HEK293 (cell line): Measurements from ENCODE around the gene RNASE4.
A peak's percentile ranks its signal among the peaks of the same experiment; 100 is the strongest.

ENCODE experiments used
- CTCF ChIA-PET: fragments of 350-600 bp; formaldehyde crosslinking; extraction: SDS; loops from one replicate; lab custom pipeline; 2021; ENCODE audit warnings: antibody characterized with exemption; lab: Yijun Ruan, JAX
- POLR2A ChIA-PET: fragments of 300-600 bp; formaldehyde crosslinking; extraction: SDS; loops from one replicate; lab custom pipeline; 2020; ENCODE audit warnings: antibody characterized with exemption, inconsistent platforms; lab: Yijun Ruan, JAX
- H3K27ac ChIP-seq: fragments of 200-500 bp; sonication (Bioruptor generic); 2 replicates; pipeline ENCODE4 v1.5.1; 2014; ENCODE audit warnings: low read depth, low read length, control low read depth, inconsistent platforms; ENCODE audit errors: extremely low read depth
- H3K36me3 ChIP-seq, 2 experiments: fragments of 200-500 bp in 1 of 2; sonication (Bioruptor generic) in 1 of 2; 1 replicate in 1 of 2; 2 replicates in 1 of 2; pipeline ENCODE4 v1.5.1; 2014 to 2017; ENCODE audit warnings: inconsistent platforms in 2 of 2, low read length in 2 of 2; ENCODE audit not compliant: control insufficient read depth in 2 of 2, insufficient read depth in 1 of 2
- H3K4me1 ChIP-seq: fragments of 200-500 bp; sonication (Bioruptor generic); 2 replicates; pipeline ENCODE4 v1.5.1; 2014; ENCODE audit warnings: mild to moderate bottlenecking, low read length, inconsistent platforms; ENCODE audit not compliant: control insufficient read depth, insufficient read depth
- H3K4me3 ChIP-seq: 2 replicates; pipeline ENCODE4 v1.5.1; 2011; ENCODE audit warnings: low read depth, mild to moderate bottlenecking, control low read depth, low read length, moderate library complexity
- H3K9me3 ChIP-seq: fragments of 200-500 bp; sonication (Bioruptor generic); 2 replicates; pipeline ENCODE4 v1.5.1; 2014; ENCODE audit warnings: low read depth, low read length, inconsistent platforms; ENCODE audit not compliant: control insufficient read depth, insufficient read depth
- IKZF3 ChIP-seq: fragments of 450-650 bp; IDR thresholded peaks from 2 replicates; pipeline ENCODE4 v1.5.0; 2018; ENCODE audit warnings: missing biosample characterization, mild to moderate bottlenecking, missing genetic modification characterization, moderate library complexity
- KLF9 ChIP-seq: fragments of 450-650 bp; formaldehyde crosslinking; IDR thresholded peaks from 2 replicates; pipeline ENCODE4 v1.5.1; 2016; ENCODE audit warnings: missing biosample characterization, missing genetic modification characterization, low read depth
- PRDM1 ChIP-seq: fragments of 450-650 bp; formaldehyde crosslinking; IDR thresholded peaks from 2 replicates; pipeline ENCODE4; 2016; ENCODE audit warnings: missing biosample characterization, missing genetic modification characterization
- ZBTB20 ChIP-seq: fragments of 450-650 bp; formaldehyde crosslinking; IDR thresholded peaks from 2 replicates; pipeline ENCODE4 v1.5.1; 2016; ENCODE audit warnings: missing biosample characterization, missing genetic modification characterization
- ZNF157 ChIP-seq: fragments of 450-650 bp; formaldehyde crosslinking; IDR thresholded peaks from 2 replicates; pipeline ENCODE4 v1.5.1; 2016; ENCODE audit warnings: missing biosample characterization, missing genetic modification characterization
- ZNF223 ChIP-seq: fragments of 450-650 bp; formaldehyde crosslinking; IDR thresholded peaks from 2 replicates; pipeline ENCODE4 v1.5.1; 2016; ENCODE audit warnings: missing biosample characterization, missing genetic modification characterization
- ZNF341 ChIP-seq: fragments of 450-650 bp; formaldehyde crosslinking; IDR thresholded peaks from 2 replicates; pipeline ENCODE4; 2016; ENCODE audit warnings: low read depth, missing biosample characterization, missing genetic modification characterization
- ZNF362 ChIP-seq: fragments of 450-650 bp; formaldehyde crosslinking; IDR thresholded peaks from 2 replicates; pipeline ENCODE4 v1.5.1; 2016; ENCODE audit warnings: missing biosample characterization, missing genetic modification characterization
- ZNF677 ChIP-seq: fragments of 450-650 bp; IDR thresholded peaks from 2 replicates; pipeline ENCODE4 v1.5.0; 2018; ENCODE audit warnings: missing biosample characterization, mild to moderate bottlenecking, missing genetic modification characterization, moderate library complexity
- ZXDB ChIP-seq: fragments of 450-650 bp; formaldehyde crosslinking; IDR thresholded peaks from 2 replicates; pipeline ENCODE4 v1.5.1; 2016; ENCODE audit warnings: missing biosample characterization, missing genetic modification characterization
- TF ChIP-seq, protein P1 (sequence below): fragments of 450-650 bp; formaldehyde crosslinking; conservative IDR thresholded peaks from 2 replicates; pipeline ENCODE4 v1.5.1; 2016; ENCODE audit warnings: low read depth, missing biosample characterization, missing genetic modification characterization
- TF ChIP-seq, protein P2 (sequence below): fragments of 450-650 bp; formaldehyde crosslinking; IDR thresholded peaks from 2 replicates; pipeline ENCODE4 v1.5.1; 2016; ENCODE audit warnings: missing biosample characterization, missing genetic modification characterization
- TF ChIP-seq, protein P3 (sequence below): fragments of 450-650 bp; formaldehyde crosslinking; IDR thresholded peaks from 2 replicates; pipeline ENCODE4 v1.5.1; 2016; ENCODE audit warnings: missing biosample characterization, missing genetic modification characterization
- TF ChIP-seq, protein P4 (sequence below): fragments of 450-650 bp; formaldehyde crosslinking; IDR thresholded peaks from 2 replicates; pipeline ENCODE4 v1.5.1; 2017; ENCODE audit warnings: missing biosample characterization, missing genetic modification characterization

RNASE4 gene

DNA sequence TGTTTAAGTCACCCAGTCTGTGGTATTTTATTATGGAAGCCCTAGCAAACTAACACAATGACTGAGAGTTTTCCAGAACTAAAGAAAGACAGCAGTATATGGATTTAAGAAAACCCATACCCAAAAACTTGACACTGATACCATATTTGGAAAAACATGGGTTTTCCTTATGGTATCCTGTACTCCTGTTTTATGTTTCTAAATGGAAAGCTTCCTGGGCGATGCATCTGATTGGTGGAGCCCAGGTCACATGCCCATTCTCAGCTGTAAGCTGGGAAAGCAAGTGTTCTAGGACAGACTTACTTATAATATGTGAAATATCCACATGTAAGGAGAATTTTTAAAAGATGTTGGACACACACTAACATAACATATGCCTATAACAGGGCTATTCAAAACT is 4.5 kb upstream of the RNASE4 start:
- H3K9me3 ChIP-seq: no peaks in the 10 kb centered on the region
- H3K4me1 ChIP-seq: no peaks in the 10 kb centered on the region; the same call in 1 of the 2 replicates
- TF ChIP-seq, protein P1, sequence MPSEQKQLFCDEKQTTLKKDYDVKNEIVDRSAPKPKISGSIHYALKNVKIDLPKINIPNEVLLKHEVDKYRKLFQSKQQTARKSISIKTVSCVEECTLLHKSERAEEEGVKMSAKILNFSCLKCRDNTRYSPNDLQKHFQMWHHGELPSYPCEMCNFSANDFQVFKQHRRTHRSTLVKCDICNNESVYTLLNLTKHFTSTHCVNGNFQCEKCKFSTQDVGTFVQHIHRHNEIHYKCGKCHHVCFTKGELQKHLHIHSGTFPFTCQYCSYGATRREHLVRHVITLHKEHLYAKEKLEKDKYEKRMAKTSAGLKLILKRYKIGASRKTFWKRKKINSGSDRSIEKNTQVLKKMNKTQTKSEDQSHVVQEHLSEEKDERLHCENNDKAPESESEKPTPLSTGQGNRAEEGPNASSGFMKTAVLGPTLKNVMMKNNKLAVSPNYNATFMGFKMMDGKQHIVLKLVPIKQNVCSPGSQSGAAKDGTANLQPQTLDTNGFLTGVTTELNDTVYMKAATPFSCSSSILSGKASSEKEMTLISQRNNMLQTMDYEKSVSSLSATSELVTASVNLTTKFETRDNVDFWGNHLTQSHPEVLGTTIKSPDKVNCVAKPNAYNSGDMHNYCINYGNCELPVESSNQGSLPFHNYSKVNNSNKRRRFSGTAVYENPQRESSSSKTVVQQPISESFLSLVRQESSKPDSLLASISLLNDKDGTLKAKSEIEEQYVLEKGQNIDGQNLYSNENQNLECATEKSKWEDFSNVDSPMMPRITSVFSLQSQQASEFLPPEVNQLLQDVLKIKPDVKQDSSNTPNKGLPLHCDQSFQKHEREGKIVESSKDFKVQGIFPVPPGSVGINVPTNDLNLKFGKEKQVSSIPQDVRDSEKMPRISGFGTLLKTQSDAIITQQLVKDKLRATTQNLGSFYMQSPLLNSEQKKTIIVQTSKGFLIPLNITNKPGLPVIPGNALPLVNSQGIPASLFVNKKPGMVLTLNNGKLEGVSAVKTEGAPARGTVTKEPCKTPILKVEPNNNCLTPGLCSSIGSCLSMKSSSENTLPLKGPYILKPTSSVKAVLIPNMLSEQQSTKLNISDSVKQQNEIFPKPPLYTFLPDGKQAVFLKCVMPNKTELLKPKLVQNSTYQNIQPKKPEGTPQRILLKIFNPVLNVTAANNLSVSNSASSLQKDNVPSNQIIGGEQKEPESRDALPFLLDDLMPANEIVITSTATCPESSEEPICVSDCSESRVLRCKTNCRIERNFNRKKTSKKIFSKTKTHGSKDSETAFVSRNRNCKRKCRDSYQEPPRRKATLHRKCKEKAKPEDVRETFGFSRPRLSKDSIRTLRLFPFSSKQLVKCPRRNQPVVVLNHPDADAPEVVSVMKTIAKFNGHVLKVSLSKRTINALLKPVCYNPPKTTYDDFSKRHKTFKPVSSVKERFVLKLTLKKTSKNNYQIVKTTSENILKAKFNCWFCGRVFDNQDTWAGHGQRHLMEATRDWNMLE (tag by site-specific recombination): 0 out of 2 replicates have a peak, but pooled peaks have one; percentile 18
- TF ChIP-seq ZNF341 (tag by site-specific recombination): no peak
- no peak for TF ChIP-seq ZNF677 (tag by site-specific recombination)
- TF ChIP-seq ZNF157 (tag by site-specific recombination): no peak
- peak; percentile 86 for TF ChIP-seq IKZF3 (tag by site-specific recombination)
- no peak for TF ChIP-seq KLF9 (tag by site-specific recombination)
- no peak for TF ChIP-seq PRDM1 (tag by site-specific recombination)
- TF ChIP-seq, protein P2, sequence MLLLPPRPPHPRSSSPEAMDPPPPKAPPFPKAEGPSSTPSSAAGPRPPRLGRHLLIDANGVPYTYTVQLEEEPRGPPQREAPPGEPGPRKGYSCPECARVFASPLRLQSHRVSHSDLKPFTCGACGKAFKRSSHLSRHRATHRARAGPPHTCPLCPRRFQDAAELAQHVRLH (tag by site-specific recombination): peak; percentile 83; the same call in 1 of the 2 replicates
- TF ChIP-seq ZNF223 (tag by site-specific recombination): no peak
- TF ChIP-seq, protein P3, sequence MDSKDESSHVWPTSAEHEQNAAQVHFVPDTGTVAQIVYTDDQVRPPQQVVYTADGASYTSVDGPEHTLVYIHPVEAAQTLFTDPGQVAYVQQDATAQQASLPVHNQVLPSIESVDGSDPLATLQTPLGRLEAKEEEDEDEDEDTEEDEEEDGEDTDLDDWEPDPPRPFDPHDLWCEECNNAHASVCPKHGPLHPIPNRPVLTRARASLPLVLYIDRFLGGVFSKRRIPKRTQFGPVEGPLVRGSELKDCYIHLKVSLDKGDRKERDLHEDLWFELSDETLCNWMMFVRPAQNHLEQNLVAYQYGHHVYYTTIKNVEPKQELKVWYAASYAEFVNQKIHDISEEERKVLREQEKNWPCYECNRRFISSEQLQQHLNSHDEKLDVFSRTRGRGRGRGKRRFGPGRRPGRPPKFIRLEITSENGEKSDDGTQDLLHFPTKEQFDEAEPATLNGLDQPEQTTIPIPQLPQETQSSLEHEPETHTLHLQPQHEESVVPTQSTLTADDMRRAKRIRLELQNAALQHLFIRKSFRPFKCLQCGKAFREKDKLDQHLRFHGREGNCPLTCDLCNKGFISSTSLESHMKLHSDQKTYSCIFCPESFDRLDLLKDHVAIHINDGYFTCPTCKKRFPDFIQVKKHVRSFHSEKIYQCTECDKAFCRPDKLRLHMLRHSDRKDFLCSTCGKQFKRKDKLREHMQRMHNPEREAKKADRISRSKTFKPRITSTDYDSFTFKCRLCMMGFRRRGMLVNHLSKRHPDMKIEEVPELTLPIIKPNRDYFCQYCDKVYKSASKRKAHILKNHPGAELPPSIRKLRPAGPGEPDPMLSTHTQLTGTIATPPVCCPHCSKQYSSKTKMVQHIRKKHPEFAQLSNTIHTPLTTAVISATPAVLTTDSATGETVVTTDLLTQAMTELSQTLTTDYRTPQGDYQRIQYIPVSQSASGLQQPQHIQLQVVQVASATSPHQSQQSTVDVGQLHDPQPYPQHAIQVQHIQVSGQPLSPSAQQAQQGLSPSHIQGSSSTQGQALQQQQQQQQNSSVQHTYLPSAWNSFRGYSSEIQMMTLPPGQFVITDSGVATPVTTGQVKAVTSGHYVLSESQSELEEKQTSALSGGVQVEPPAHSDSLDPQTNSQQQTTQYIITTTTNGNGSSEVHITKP (tag by site-specific recombination): peak; percentile 21; the same call in 1 of the 2 replicates
- TF ChIP-seq, protein P4, sequence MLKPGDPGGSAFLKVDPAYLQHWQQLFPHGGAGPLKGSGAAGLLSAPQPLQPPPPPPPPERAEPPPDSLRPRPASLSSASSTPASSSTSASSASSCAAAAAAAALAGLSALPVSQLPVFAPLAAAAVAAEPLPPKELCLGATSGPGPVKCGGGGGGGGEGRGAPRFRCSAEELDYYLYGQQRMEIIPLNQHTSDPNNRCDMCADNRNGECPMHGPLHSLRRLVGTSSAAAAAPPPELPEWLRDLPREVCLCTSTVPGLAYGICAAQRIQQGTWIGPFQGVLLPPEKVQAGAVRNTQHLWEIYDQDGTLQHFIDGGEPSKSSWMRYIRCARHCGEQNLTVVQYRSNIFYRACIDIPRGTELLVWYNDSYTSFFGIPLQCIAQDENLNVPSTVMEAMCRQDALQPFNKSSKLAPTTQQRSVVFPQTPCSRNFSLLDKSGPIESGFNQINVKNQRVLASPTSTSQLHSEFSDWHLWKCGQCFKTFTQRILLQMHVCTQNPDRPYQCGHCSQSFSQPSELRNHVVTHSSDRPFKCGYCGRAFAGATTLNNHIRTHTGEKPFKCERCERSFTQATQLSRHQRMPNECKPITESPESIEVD (tag by site-specific recombination): no peak
- no peak overlapping the region for H3K27ac ChIP-seq
- CTCF ChIA-PET: interaction anchor here (0.6 to 2.9 kb wide), 10 partner anchors 17 to 1946 kb away, joined by 3 to 13 read pairs (median 4); no protein-coding TSS in a partner anchor
- no peak overlapping the region for H3K4me3 ChIP-seq
- POLR2A ChIA-PET: interaction anchor here (1.6 to 3.5 kb wide), 3 partner anchors 17 to 66 kb away, joined by 4 to 16 read pairs (median 16); no protein-coding TSS in a partner anchor
- no peaks in the 10 kb centered on the region for H3K36me3 ChIP-seq

- ChIA-PET CTCF (interaction anchor here (0.6 to 2.9 kb wide), 12 partner anchors 12 to 1946 kb away, joined by 3 to 13 read pairs (median 3); partner anchors contain the start of genes APEX1 and OSGEP), POLR2A (interaction anchor here (1.6 to 4.8 kb wide), 4 partner anchors 17 to 67 kb away, joined by 4 to 40 read pairs (median 16); no protein-coding TSS in a partner anchor)
- H3K27ac ChIP-seq: peak overlapping the region; percentile 96; the same call in 1 of the 2 replicates
- no peaks in the 10 kb centered on the region; the same call in 1 of the 2 replicates for H3K4me1 ChIP-seq
- peak overlapping the region; percentile 68 for H3K4me3 ChIP-seq
- TF ChIP-seq PRDM1 (tag by site-specific recombination): peak; percentile 81
- TF ChIP-seq ZNF362 (tag by site-specific recombination): no peak
- peak; percentile 52; the same call in 1 of the 2 replicates for TF ChIP-seq ZBTB20 (tag by site-specific recombination)
- no peak for TF ChIP-seq ZXDB (tag by site-specific recombination)
- no peaks in the 10 kb centered on the region for H3K9me3 ChIP-seq
- no peaks in the 10 kb centered on the region for H3K36me3 ChIP-seq
Measured at GRCh38 chr14:20680363-20680762, 4.0 kb upstream of the RNASE4 start.
